HG02970 (cell line): Measurements from ENCODE around the gene ATG16L1.

Experiments
- ATAC-seq: cut with Tn5 transposase; IDR thresholded peaks from one replicate; pipeline ENCODE4 v1.9.1; 2021; ENCODE audit warnings: mild to moderate bottlenecking, moderate library complexity, moderate number of reproducible peaks; ENCODE audit not compliant: unreplicated experiment, low FRiP score

The ATG16L1 gene

GRCh38 chr2:233256048-233256447 is 4.6 kb downstream of the ATG16L1 start:
- ATAC-seq: no peak

- no peak for ATAC-seq
Observed at GRCh38 chr2:233258211-233258610, 6.7 kb downstream of the ATG16L1 start.

- ATAC-seq: no peak
Observed at GRCh38 chr2:233259730-233260129, 8.3 kb downstream of the ATG16L1 start.

- no peak for ATAC-seq
Observed at GRCh38 chr2:233260661-233261060, 9.2 kb downstream of the ATG16L1 start.

- ATAC-seq: no peak
Observed at GRCh38 chr2:233261819-233262555, 10.5 kb downstream of the ATG16L1 start.

- ATAC-seq: no peak
Observed at GRCh38 chr2:233262562-233262961, 11.1 kb downstream of the ATG16L1 start.

GRCh38 chr2:233263045-233263570 is 11.6 kb downstream of the ATG16L1 start:
- no peak for ATAC-seq

GRCh38 chr2:233264667-233265066 is 13.2 kb downstream of the ATG16L1 start:
- no peak for ATAC-seq

GRCh38 chr2:233265899-233266431 is 14.5 kb downstream of the ATG16L1 start:
- ATAC-seq: no peak

- no peak for ATAC-seq
Observed at GRCh38 chr2:233266481-233266880, 15.0 kb downstream of the ATG16L1 start.

- no peak for ATAC-seq
Observed at GRCh38 chr2:233267516-233268245, 16.2 kb downstream of the ATG16L1 start.

- ATAC-seq: no peak
Observed at GRCh38 chr2:233270366-233270765, 18.9 kb downstream of the ATG16L1 start.

GRCh38 chr2:233270951-233271350 is 19.5 kb downstream of the ATG16L1 start:
- ATAC-seq: no peak

GRCh38 chr2:233271693-233272092 is 20.2 kb downstream of the ATG16L1 start:
- no peak for ATAC-seq

- no peak for ATAC-seq
Observed at GRCh38 chr2:233273120-233273519, 21.6 kb downstream of the ATG16L1 start.

GRCh38 chr2:233275223-233275622 is 23.8 kb downstream of the ATG16L1 start:
- no peak for ATAC-seq

- no peak for ATAC-seq
Observed at GRCh38 chr2:233278921-233279320, 27.4 kb downstream of the ATG16L1 start.

- ATAC-seq: no peak
Observed at GRCh38 chr2:233280114-233280693, 28.7 kb downstream of the ATG16L1 start.

GRCh38 chr2:233281553-233281952 is 30.1 kb downstream of the ATG16L1 start:
- no peak for ATAC-seq

- ATAC-seq: no peak
Observed at GRCh38 chr2:233281992-233282603, 30.6 kb downstream of the ATG16L1 start.

- no peak for ATAC-seq
Observed at GRCh38 chr2:233285921-233286320, 34.4 kb downstream of the ATG16L1 start.
